Liver (tissue), 9 donors: ENCODE results near the gene PTK6. TPM values are rescaled to one million over a fixed set of nuclear protein-coding genes. Genes with fewer than 3 reads are reported as not detected.

Source experiments
- DNase-seq: peaks from one replicate; pipeline ENCODE4 v3.0.0-alpha.2; 2017; ENCODE audit warnings: low spot score
- H3K27ac ChIP-seq, 2 donors: one replicate each; pipeline ENCODE4 v1.7.0; 2013; ENCODE audit warnings: inconsistent platforms in 2 of 2, low read length in 2 of 2, control low read depth in 1 of 2, low read depth in 1 of 2, mild to moderate bottlenecking in 1 of 2
- H3K27me3 ChIP-seq, 4 donors: one replicate each; pipeline versions ENCODE4 v1.6.1 to v1.7.0; 2013; ENCODE audit warnings: low read length in 3 of 4, inconsistent platforms in 1 of 4, mild to moderate bottlenecking in 1 of 4, moderate library complexity in 1 of 4; ENCODE audit not compliant: control insufficient read depth in 4 of 4, insufficient read depth in 4 of 4
- H3K36me3 ChIP-seq, 4 donors: one replicate each; pipeline versions ENCODE4 v1.6.1 to v1.7.0; 2013; ENCODE audit warnings: low read length in 3 of 4, mild to moderate bottlenecking in 3 of 4, low read depth in 1 of 4, moderate library complexity in 1 of 4; ENCODE audit not compliant: control insufficient read depth in 4 of 4, insufficient read depth in 3 of 4
- H3K4me1 ChIP-seq, 4 donors: one replicate each; pipeline versions ENCODE4 v1.6.1 to v1.7.0; 2013; ENCODE audit warnings: low read length in 3 of 4, mild to moderate bottlenecking in 3 of 4, moderate library complexity in 1 of 4; ENCODE audit not compliant: control insufficient read depth in 4 of 4, insufficient read depth in 4 of 4
- H3K4me3 ChIP-seq, 3 donors: one replicate each; pipeline versions ENCODE4 v1.6.1 to v1.7.0; 2013; ENCODE audit warnings: low read length in 3 of 3, control low read depth in 1 of 3, low read depth in 1 of 3, mild to moderate bottlenecking in 1 of 3
- H3K9ac ChIP-seq, 2 donors: one replicate each; pipeline ENCODE4 v1.7.0; 2013; ENCODE audit warnings: low read length in 2 of 2, mild to moderate bottlenecking in 2 of 2, moderate library complexity in 2 of 2, control low read depth in 1 of 2, low read depth in 1 of 2
- H3K9me3 ChIP-seq, 4 donors: one replicate each; pipeline versions ENCODE4 v1.6.1 to v1.7.0; 2013; ENCODE audit warnings: low read length in 3 of 4; ENCODE audit not compliant: control insufficient read depth in 4 of 4
- EGR1 ChIP-seq, 2 donors: IDR thresholded peaks; 2 replicates each; pipeline ENCODE4 v1.6.1; 2016 to 2018; ENCODE audit warnings: antibody characterized with exemption in 2 of 2, low read depth in 2 of 2
- FOXA1 ChIP-seq: IDR thresholded peaks from 2 replicates; pipeline ENCODE4 v1.6.1; 2016; ENCODE audit warnings: antibody characterized with exemption
- FOXA2 ChIP-seq: IDR thresholded peaks from 2 replicates; pipeline ENCODE4 v1.6.1; 2016; ENCODE audit warnings: antibody characterized with exemption
- HNF4A ChIP-seq, 2 donors: conservative IDR thresholded peaks; 2 replicates each; pipeline ENCODE4 v1.6.1; 2016; ENCODE audit warnings: antibody characterized with exemption in 2 of 2, mild to moderate bottlenecking in 2 of 2
- NR2F2 ChIP-seq: IDR thresholded peaks from 2 replicates; pipeline ENCODE4 v1.6.1; 2016; ENCODE audit warnings: antibody characterized with exemption
- REST ChIP-seq: IDR thresholded peaks from 2 replicates; pipeline ENCODE4 v1.6.1; 2016; ENCODE audit warnings: antibody characterized with exemption, mild to moderate bottlenecking
- RXRA ChIP-seq, 2 donors: IDR thresholded peaks; 2 replicates each; pipeline ENCODE4 v1.6.1; 2017 to 2018; ENCODE audit warnings: antibody characterized with exemption in 2 of 2, mild to moderate bottlenecking in 1 of 2
- SP1 ChIP-seq: IDR thresholded peaks from 2 replicates; pipeline ENCODE4 v1.6.1; 2018; ENCODE audit warnings: antibody characterized with exemption, mild to moderate bottlenecking
- TAF1 ChIP-seq: conservative IDR thresholded peaks from 2 replicates; pipeline ENCODE4 v1.6.1; 2016; ENCODE audit warnings: antibody characterized with exemption, mild to moderate bottlenecking
- YY1 ChIP-seq: IDR thresholded peaks from 2 replicates; pipeline ENCODE4 v1.6.1; 2016; ENCODE audit warnings: antibody characterized with exemption, mild to moderate bottlenecking
- ZBTB33 ChIP-seq: IDR thresholded peaks from 2 replicates; pipeline ENCODE4 v1.6.1; 2016; ENCODE audit warnings: antibody characterized with exemption
- WGBS: extraction: QIAGEN DNeasy Blood & Tissue Kit; methylation state at CpG from one replicate; pipeline ENCODE4 v1.1.7; 2013; 5-methylcytosine and 5-hydroxymethylcytosine counted together
- polyA plus RNA-seq, 2 donors: library from polyadenylated mRNA; stranded (reverse) in 1 of 2; unstranded in 1 of 2; fragments of 200-250 nt in 1 of 2; fragments of >200 nt in 1 of 2; fragmentation: Nextera tagmentation in 1 of 2; extraction: Ambion mirVana in 1 of 2; gene quantifications; one replicate each; pipeline versions ENCODE4 v1.2.1 to v1.2.3, GENCODE V29; 2013 to 2015
- total RNA-seq, 2 donors: library from RNA; depleted of rRNA; stranded (reverse); fragments of >200 nt; gene quantifications; one replicate each; pipeline ENCODE4 v1.2.3, GENCODE V29; 2014
- TF ChIP-seq, protein P1 (sequence below): fragments of 150-350 bp; IDR thresholded peaks from 2 replicates; pipeline ENCODE4 v1.5.1; 2017; ENCODE audit warnings: improper control_type of control experiment, low read depth, low read length; ENCODE audit not compliant: missing input control
- TF ChIP-seq, protein P2 (sequence below): IDR thresholded peaks from 2 replicates; pipeline ENCODE4 v1.6.1; 2016; ENCODE audit warnings: antibody characterized with exemption
- donor health status: healthy.
- donor health status: healthy.
- donor health status: healthy.
- donor health status: healthy.
- donor health status: healthy.

Gene PTK6
- total and polyA plus RNA-seq, 4 donors: 0.05 to 1.2 (median 0.23) TPM

DNA sequence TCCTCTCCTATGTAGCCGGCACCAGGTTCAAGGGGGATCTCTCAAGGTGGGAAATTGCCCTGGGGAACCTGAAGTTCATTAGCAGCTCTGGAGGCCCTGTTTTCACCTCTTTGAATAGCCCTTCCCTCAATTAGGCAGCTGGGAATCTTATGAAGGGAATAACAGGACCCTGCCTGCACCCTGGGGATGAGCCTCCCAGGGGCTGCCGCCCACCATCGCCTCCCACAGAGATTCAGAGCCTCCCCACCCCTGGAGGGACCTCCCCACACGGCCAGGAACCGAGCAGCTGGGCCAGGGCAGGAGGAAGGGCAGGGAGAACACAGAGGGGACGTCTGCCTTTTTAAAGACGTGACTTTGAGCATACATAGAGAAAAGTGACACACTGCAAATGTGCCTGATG is 33.7 kb downstream of the PTK6 start:
- no peak overlapping the region for H3K9ac ChIP-seq
- TF ChIP-seq HNF4A (conservative IDR thresholded peaks at IDR 0.05) (no peak), TAF1 (no peak), RXRA (IDR thresholded peaks at IDR 0.05) (no peak), EGR1 (IDR thresholded peaks at IDR 0.05; ENCODE audit: low read depth in 2 of 2) (no peak), FOXA1 (no peak), NR2F2 (no peak), FOXA2 (no peak), ZBTB33 (no peak), REST (no peak), SP1 (no peak), YY1 (no peak)
- TF ChIP-seq, protein P1, sequence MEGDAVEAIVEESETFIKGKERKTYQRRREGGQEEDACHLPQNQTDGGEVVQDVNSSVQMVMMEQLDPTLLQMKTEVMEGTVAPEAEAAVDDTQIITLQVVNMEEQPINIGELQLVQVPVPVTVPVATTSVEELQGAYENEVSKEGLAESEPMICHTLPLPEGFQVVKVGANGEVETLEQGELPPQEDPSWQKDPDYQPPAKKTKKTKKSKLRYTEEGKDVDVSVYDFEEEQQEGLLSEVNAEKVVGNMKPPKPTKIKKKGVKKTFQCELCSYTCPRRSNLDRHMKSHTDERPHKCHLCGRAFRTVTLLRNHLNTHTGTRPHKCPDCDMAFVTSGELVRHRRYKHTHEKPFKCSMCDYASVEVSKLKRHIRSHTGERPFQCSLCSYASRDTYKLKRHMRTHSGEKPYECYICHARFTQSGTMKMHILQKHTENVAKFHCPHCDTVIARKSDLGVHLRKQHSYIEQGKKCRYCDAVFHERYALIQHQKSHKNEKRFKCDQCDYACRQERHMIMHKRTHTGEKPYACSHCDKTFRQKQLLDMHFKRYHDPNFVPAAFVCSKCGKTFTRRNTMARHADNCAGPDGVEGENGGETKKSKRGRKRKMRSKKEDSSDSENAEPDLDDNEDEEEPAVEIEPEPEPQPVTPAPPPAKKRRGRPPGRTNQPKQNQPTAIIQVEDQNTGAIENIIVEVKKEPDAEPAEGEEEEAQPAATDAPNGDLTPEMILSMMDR: no peak
- TF ChIP-seq, protein P2, sequence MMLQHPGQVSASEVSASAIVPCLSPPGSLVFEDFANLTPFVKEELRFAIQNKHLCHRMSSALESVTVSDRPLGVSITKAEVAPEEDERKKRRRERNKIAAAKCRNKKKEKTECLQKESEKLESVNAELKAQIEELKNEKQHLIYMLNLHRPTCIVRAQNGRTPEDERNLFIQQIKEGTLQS: no peak
- 48% methylated on average over 7 of the region's 7 CpGs for WGBS
- H3K4me1 ChIP-seq: peaks cover 0 to 3% (median 2%) of the 10 kb centered on the region in 4 donors
- no peak overlapping the region for H3K4me3 ChIP-seq
- H3K27ac ChIP-seq: no peak overlapping the region
- no peak for DNase-seq
- peaks cover 0 to 9% (median 1%) of the 10 kb centered on the region in 4 donors for H3K27me3 ChIP-seq
- H3K9me3 ChIP-seq: peaks cover 0 to 6% (median 4%) of the 10 kb centered on the region in 4 donors
- no peaks in the 10 kb centered on the region for H3K36me3 ChIP-seq

DNA sequence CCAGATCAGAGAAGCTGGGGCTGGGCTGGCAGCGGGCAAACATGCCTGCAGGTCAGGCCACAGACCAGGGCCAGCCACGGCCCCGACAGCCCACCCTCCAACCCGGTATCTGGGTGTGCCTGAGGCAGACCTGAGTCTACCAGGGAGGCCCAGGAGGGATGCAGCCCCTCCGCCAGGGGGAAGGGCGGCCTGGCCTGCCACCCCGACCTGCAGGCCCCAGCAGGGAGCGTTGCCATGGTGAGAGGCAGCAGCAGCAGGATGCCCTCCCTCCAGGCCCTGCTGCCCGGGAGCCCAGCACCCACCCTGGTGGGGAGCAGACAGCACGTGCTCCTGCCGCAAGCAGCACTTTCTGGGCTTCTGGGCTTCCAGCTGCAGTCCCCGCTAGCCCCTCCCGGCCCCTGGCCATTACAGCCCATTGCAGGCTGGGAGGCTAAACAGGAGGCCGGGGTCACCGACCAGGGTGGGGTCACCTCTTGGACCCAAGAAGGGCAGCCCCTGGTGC is 34.5 kb downstream of the PTK6 start:
- WGBS: 68% methylated on average over 15 of the region's 15 CpGs
- Histone ChIP-seq H3K9ac (no peak overlapping the region), H3K4me1 (peaks cover 0 to 6% (median 2%) of the 10 kb centered on the region in 4 donors), H3K27ac (no peak overlapping the region), H3K36me3 (no peaks in the 10 kb centered on the region), H3K4me3 (no peak overlapping the region), H3K27me3 (peaks cover 0 to 9% (median 2%) of the 10 kb centered on the region in 4 donors), H3K9me3 (peaks cover 0 to 6% (median 4%) of the 10 kb centered on the region in 4 donors)
- DNase-seq: no peak
- TF ChIP-seq EGR1 (IDR thresholded peaks at IDR 0.05; ENCODE audit: low read depth in 2 of 2): no peak
- TF ChIP-seq, protein P2: no peak
- TF ChIP-seq FOXA2: no peak
- no peak for TF ChIP-seq FOXA1
- no peak for TF ChIP-seq TAF1
